Measurements from ENCODE around the gene FBXO4.

Gene FBXO4, protein sequence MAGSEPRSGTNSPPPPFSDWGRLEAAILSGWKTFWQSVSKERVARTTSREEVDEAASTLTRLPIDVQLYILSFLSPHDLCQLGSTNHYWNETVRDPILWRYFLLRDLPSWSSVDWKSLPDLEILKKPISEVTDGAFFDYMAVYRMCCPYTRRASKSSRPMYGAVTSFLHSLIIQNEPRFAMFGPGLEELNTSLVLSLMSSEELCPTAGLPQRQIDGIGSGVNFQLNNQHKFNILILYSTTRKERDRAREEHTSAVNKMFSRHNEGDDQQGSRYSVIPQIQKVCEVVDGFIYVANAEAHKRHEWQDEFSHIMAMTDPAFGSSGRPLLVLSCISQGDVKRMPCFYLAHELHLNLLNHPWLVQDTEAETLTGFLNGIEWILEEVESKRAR

DNA sequence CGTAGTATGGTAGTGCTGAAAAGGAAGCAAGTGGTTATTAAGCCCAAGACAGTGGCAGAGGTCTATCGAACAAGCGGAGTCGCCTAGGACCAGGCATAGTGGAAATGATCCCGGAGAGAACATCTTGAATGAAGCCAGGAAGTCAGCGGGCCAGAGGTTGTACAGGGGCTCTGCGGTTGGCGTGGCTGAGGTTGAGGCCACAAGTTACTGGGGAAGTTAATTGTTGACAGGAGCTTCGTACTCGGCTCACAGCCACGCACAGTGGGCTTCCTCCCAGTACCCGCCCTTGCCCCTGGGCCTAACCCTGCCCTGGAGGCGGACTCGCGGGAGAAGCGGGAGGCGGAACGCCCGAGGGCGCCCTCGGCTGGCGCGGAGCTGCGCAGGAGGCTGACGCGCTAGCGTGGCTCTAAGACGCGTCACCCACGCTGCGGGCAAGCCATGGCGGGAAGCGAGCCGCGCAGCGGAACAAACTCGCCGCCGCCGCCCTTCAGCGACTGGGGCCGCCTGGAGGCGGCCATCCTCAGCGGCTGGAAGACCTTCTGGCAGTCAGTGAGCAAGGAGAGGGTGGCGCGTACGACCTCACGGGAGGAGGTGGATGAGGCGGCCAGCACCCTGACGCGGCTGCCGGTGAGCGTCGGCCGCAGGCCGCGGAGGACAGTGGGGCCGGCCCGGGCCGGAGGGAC is at the start of gene FBXO4:
TSS of gene FBXO4 (plus strand) at position 410 of the 683 bp plus-strand sequence. CDS start at position 439, 29 bp downstream.
- no peaks in the 10 kb centered on the region for H3K27me3 ChIP-seq (ENCODE audit: insufficient read depth, low read length)
- peak within 1 kb of the TSS; percentile 78 for H3K27ac ChIP-seq (ENCODE audit: low read depth, low read length)
- peaks cover 15% of the 10 kb centered on the region for H3K4me1 ChIP-seq (ENCODE audit: control insufficient read depth, insufficient read depth, low read length, unreplicated experiment)
- H3K36me3 ChIP-seq (ENCODE audit: insufficient read depth, low read length): peaks cover 11% of the 10 kb centered on the region; the same call in 1 of the 2 replicates
- peaks cover 2% of the 10 kb centered on the region for H3K79me2 ChIP-seq (ENCODE audit: control insufficient read depth, insufficient read depth, low read length, unreplicated experiment)
- H3K4me3 ChIP-seq (ENCODE audit: low read depth, low read length): peak within 1 kb of the TSS; percentile 91
- peak within 1 kb of the TSS; percentile 98 for H2AFZ ChIP-seq (ENCODE audit: low read length, unreplicated experiment)

DNA sequence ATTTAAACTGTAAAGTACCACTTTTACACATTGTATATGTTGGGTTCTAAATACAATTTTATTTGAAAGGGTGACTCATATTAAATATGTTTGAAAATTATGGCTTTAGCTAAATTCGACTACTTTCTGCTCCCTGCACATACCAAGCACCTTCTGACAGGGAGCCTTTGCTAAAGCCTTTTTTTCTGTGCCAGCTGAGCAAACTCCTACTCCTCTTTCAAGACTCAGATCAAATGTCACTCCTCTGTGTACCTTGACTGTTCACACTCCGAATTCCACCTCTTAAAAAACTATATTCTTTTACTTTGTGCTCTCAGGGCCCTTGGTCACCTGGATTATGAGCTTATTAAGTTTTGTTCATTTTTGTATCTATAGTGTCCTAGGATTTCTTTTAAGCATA is 48.4 kb upstream of the FBXO4 start:
- no peak overlapping the region for H3K4me3 ChIP-seq (ENCODE audit: low read depth, low read length)
- peaks cover 6% of the 10 kb centered on the region for H3K4me1 ChIP-seq (ENCODE audit: control insufficient read depth, insufficient read depth, low read length, unreplicated experiment)
- H3K79me2 ChIP-seq (ENCODE audit: control insufficient read depth, insufficient read depth, low read length, unreplicated experiment): no peaks in the 10 kb centered on the region

DNA sequence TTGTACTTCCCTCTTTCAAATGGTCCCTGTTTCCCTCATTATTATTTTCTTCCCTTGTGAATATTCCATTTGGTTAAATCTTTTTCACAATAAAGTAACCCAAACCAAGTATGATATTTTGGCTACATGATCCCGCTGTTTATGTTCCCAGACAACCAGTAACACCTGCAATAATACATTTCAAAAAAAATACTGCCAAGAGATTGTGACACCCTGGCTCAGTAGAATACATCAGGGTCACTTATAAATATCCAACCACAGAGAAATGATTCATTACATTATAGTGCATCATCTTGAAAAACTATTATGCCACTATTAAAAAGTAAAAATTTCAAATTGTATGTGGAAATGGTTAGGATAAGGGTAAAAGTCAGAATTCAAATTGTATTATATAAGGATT is 47.7 kb upstream of the FBXO4 start:
- no peaks in the 10 kb centered on the region for H3K4me1 ChIP-seq (ENCODE audit: control insufficient read depth, insufficient read depth, low read length, unreplicated experiment)
- no peaks in the 10 kb centered on the region for H3K79me2 ChIP-seq (ENCODE audit: control insufficient read depth, insufficient read depth, low read length, unreplicated experiment)
- no peak overlapping the region for H2AFZ ChIP-seq (ENCODE audit: low read length, unreplicated experiment)
- H3K36me3 ChIP-seq (ENCODE audit: insufficient read depth, low read length): no peaks in the 10 kb centered on the region
- no peak overlapping the region for H3K4me3 ChIP-seq (ENCODE audit: low read depth, low read length)
- H3K27ac ChIP-seq (ENCODE audit: low read depth, low read length): no peak overlapping the region
- H3K27me3 ChIP-seq (ENCODE audit: insufficient read depth, low read length): no peaks in the 10 kb centered on the region

More for the DNA sequence above, 48.4 kb upstream of the FBXO4 start:
- Histone ChIP-seq H3K36me3 (ENCODE audit: insufficient read depth, low read length) (no peaks in the 10 kb centered on the region), H3K27me3 (ENCODE audit: insufficient read depth, low read length) (no peaks in the 10 kb centered on the region), H2AFZ (ENCODE audit: low read length, unreplicated experiment) (no peak overlapping the region), H3K27ac (ENCODE audit: low read depth, low read length) (no peak overlapping the region)

DNA sequence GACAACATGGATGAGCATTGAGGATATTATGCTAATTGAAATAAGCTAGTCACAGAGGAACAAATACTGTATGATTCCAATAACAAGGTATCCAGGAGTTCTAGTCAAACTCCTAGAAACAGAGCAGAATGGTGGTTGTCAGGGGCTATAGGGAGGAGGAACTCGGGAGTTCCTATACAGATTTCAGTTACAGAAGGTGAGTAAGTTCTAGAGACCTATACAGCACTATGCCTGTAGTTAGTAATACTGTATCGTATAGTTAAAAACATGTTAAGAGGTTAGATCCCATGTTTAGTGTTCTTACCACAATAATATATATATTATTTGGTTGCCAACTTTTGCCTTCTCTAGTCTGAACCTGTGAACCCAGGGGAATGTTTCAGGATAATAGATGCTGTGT is 46.9 kb upstream of the FBXO4 start:
- Histone ChIP-seq H2AFZ (ENCODE audit: low read length, unreplicated experiment) (no peak overlapping the region), H3K4me1 (ENCODE audit: control insufficient read depth, insufficient read depth, low read length, unreplicated experiment) (no peaks in the 10 kb centered on the region), H3K79me2 (ENCODE audit: control insufficient read depth, insufficient read depth, low read length, unreplicated experiment) (no peaks in the 10 kb centered on the region), H3K4me3 (ENCODE audit: low read depth, low read length) (no peak overlapping the region), H3K36me3 (ENCODE audit: insufficient read depth, low read length) (no peaks in the 10 kb centered on the region), H3K27ac (ENCODE audit: low read depth, low read length) (no peak overlapping the region), H3K27me3 (ENCODE audit: insufficient read depth, low read length) (no peaks in the 10 kb centered on the region)

DNA sequence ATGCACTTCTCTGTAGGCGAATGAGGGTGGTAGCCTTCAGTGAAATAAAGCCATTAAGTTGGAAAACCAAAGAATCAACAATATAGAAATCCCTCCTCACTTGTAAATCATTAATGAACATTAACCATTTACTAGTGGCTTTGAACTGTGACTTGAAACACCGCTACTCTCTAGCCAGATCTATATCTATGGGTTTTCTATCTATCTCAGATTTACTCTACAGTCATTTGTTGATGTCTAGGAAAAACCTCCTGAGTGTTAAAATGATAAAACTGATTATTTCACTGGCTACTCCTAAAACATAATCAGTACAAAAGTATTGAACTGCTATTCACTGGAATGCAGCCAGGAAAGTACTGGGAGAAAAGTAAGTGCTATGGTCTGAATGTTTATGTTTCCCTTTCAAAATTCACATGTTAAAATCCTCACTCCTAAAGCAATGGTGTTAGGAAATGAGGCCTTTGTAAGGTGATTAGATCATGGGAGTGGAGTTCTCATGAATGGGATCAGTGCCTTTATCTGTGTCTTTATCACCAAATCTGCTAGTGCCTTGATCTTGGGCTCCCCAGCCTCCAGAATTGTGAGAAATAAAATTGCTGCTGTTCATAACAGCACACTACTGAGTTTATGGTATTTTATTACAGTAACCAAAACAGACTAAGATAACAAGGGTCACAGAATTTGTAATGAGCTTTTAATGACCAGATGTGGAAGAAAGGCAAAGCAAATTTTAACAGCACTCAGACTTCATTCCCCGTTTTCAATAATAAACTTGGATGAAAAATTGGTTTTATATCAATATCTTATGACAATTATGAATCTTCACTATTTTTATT is 46.2 kb upstream of the FBXO4 start:
- Histone ChIP-seq H2AFZ (ENCODE audit: low read length, unreplicated experiment) (no peak overlapping the region), H3K27me3 (ENCODE audit: insufficient read depth, low read length) (no peaks in the 10 kb centered on the region), H3K27ac (ENCODE audit: low read depth, low read length) (no peak overlapping the region), H3K79me2 (ENCODE audit: control insufficient read depth, insufficient read depth, low read length, unreplicated experiment) (no peaks in the 10 kb centered on the region), H3K4me1 (ENCODE audit: control insufficient read depth, insufficient read depth, low read length, unreplicated experiment) (no peaks in the 10 kb centered on the region), H3K4me3 (ENCODE audit: low read depth, low read length) (no peak overlapping the region), H3K36me3 (ENCODE audit: insufficient read depth, low read length) (no peaks in the 10 kb centered on the region)

DNA sequence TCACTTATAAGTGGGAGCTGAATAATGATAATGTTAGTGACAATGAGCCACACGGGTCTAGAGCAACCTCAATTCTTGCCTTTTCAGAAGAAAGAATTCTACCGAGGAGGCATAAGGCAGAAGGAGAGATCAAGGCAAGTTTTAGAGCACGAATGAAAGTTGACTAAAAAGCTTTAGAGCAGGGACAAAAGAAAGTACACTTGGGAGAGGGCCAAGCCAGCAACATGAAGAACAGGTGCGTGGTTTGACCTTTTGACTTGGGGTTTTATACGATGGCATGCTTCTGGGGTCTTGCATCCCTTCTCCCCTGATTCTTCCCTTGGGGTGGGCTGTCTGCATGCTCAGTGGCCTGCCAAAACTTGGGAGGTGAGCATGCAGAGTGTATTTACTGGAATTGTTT is 42.3 kb upstream of the FBXO4 start:
- H2AFZ ChIP-seq (ENCODE audit: low read length, unreplicated experiment): no peak overlapping the region
- H3K27me3 ChIP-seq (ENCODE audit: insufficient read depth, low read length): no peaks in the 10 kb centered on the region
- no peak overlapping the region for H3K4me3 ChIP-seq (ENCODE audit: low read depth, low read length)
- H3K27ac ChIP-seq (ENCODE audit: low read depth, low read length): no peak overlapping the region
- no peaks in the 10 kb centered on the region for H3K36me3 ChIP-seq (ENCODE audit: insufficient read depth, low read length)
- no peaks in the 10 kb centered on the region for H3K4me1 ChIP-seq (ENCODE audit: control insufficient read depth, insufficient read depth, low read length, unreplicated experiment)
- H3K79me2 ChIP-seq (ENCODE audit: control insufficient read depth, insufficient read depth, low read length, unreplicated experiment): no peaks in the 10 kb centered on the region

DNA sequence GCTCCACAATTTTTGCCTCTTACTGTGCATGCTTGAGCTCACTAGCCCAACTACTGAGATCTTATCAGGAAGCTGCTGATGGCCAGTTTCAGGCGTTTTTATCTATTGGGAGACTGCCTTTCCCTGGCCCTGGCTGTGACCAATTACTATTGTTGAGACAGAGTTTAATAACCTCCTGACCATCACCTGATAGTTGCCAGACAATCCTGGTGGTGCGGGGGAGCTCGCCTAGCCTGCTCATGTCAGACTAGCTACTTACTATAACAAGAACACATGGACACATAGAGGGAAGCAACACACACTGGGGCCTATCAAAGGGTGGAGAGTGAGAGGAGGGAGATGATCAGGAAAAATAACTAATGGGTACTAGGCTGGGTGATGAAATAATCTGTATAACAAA is 41.8 kb upstream of the FBXO4 start:
- no peak overlapping the region for H3K4me3 ChIP-seq (ENCODE audit: low read depth, low read length)
- no peak overlapping the region for H2AFZ ChIP-seq (ENCODE audit: low read length, unreplicated experiment)
- no peak overlapping the region for H3K27ac ChIP-seq (ENCODE audit: low read depth, low read length)
- H3K79me2 ChIP-seq (ENCODE audit: control insufficient read depth, insufficient read depth, low read length, unreplicated experiment): no peaks in the 10 kb centered on the region
- no peaks in the 10 kb centered on the region for H3K27me3 ChIP-seq (ENCODE audit: insufficient read depth, low read length)
- no peaks in the 10 kb centered on the region for H3K4me1 ChIP-seq (ENCODE audit: control insufficient read depth, insufficient read depth, low read length, unreplicated experiment)
- no peaks in the 10 kb centered on the region for H3K36me3 ChIP-seq (ENCODE audit: insufficient read depth, low read length)

DNA sequence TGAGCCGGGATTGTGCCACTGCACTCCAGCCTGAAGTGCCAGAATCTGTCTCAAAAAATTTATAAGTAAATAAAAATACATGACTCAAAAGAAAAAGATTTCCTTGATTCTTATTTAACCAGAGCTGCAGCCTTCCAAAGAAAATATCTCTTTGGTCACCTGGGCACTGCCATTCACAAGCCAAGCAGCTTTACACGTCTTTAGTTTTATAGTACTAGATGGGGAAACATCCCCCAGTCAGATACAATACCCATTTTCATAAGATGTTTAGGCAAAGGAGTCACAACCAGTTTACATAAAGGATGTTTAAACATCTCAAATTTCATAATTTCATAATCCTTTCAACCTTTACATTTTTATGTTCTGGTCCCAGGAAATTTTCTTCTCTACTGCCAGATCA is 41.1 kb upstream of the FBXO4 start:
- Histone ChIP-seq H3K4me3 (ENCODE audit: low read depth, low read length) (no peak overlapping the region), H3K79me2 (ENCODE audit: control insufficient read depth, insufficient read depth, low read length, unreplicated experiment) (no peaks in the 10 kb centered on the region), H3K4me1 (ENCODE audit: control insufficient read depth, insufficient read depth, low read length, unreplicated experiment) (no peaks in the 10 kb centered on the region), H3K27me3 (ENCODE audit: insufficient read depth, low read length) (no peaks in the 10 kb centered on the region), H3K27ac (ENCODE audit: low read depth, low read length) (no peak overlapping the region), H3K36me3 (ENCODE audit: insufficient read depth, low read length) (no peaks in the 10 kb centered on the region), H2AFZ (ENCODE audit: low read length, unreplicated experiment) (no peak overlapping the region)

DNA sequence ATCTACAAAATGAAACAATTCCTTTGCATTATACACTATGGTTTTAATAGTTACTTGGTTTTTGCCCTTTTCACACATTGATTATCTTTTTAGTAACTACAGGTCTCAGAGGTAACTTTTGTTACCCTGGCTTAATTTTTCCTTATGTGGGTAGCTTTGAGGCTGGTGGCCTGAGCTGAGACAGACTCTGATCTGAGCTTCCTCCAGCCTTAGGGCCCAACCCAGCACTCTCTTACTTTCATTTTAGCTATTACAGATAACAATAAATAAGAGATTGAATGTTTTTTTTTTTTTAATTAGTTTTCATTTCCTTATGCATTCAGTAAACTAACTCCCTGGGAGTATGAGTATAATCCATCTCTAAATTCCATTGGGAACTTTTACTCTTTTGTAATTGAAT is 39.8 kb upstream of the FBXO4 start:
- Histone ChIP-seq H3K27me3 (ENCODE audit: insufficient read depth, low read length) (no peaks in the 10 kb centered on the region), H3K36me3 (ENCODE audit: insufficient read depth, low read length) (no peaks in the 10 kb centered on the region)

DNA sequence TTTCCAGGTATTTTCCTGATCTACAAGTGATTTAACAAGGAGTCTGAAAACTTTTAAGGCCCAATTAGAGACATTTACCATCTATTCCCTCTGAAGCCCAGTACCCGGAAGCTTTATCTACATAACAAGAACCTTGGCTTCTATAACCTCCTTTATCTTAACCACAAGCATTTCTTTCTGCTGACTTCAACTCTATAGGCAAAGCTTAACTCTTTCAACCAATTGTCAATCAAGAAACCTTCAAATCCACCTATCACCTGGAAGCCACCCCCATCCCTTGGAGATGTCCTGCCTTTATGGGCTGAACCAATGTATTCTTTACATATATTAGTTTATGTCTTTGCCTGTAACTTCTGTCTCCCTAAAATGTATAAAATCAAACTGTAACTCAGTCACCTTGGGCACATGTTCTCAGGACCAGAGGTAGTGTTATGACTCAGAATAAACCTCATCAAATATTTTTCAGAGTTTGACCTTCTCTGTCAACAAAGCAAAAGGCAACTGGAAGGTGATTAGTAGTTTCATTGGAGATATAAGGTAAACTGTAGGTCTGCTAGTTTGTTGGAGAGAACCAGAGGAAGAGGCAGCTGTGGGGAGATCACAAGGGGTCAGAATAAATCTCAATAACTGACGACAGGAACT is 33.9 kb upstream of the FBXO4 start:
- Histone ChIP-seq H3K4me3 (ENCODE audit: low read depth, low read length) (no peak overlapping the region), H3K4me1 (ENCODE audit: control insufficient read depth, insufficient read depth, low read length, unreplicated experiment) (no peaks in the 10 kb centered on the region), H3K27me3 (ENCODE audit: insufficient read depth, low read length) (peaks cover 20% of the 10 kb centered on the region), H3K79me2 (ENCODE audit: control insufficient read depth, insufficient read depth, low read length, unreplicated experiment) (no peaks in the 10 kb centered on the region), H3K36me3 (ENCODE audit: insufficient read depth, low read length) (no peaks in the 10 kb centered on the region), H3K27ac (ENCODE audit: low read depth, low read length) (no peak overlapping the region), H2AFZ (ENCODE audit: low read length, unreplicated experiment) (no peak overlapping the region)

More for the DNA sequence above, 39.8 kb upstream of the FBXO4 start:
- H3K79me2 ChIP-seq (ENCODE audit: control insufficient read depth, insufficient read depth, low read length, unreplicated experiment): no peaks in the 10 kb centered on the region
- no peak overlapping the region for H2AFZ ChIP-seq (ENCODE audit: low read length, unreplicated experiment)
- no peak overlapping the region for H3K27ac ChIP-seq (ENCODE audit: low read depth, low read length)
- no peak overlapping the region for H3K4me3 ChIP-seq (ENCODE audit: low read depth, low read length)
- H3K4me1 ChIP-seq (ENCODE audit: control insufficient read depth, insufficient read depth, low read length, unreplicated experiment): no peaks in the 10 kb centered on the region

Measured in ACC112 (cell line).